ENCODE results near the gene EFS.

- TF ChIP-seq CTCF (IDR thresholded peaks at IDR 0.05; ENCODE audit: low read length) (no peak), EZH2 (optimal IDR thresholded peaks at IDR 0.05; ENCODE audit: low read depth, low read length) (no peak), EZH2phosphoT487 (IDR thresholded peaks at IDR 0.05; ENCODE audit: low read length) (no peak)
These were observed 17.3 kb upstream of the EFS start for GRCh38 chr14:23382276-23382675.

Data from MM.1S (cell line).